ENCODE results near the gene GRID2. TPM values are rescaled to one million over a fixed set of nuclear protein-coding genes. Genes with fewer than 3 reads are reported as not detected.

Gene GRID2
- total RNA-seq, 2 donors from 2014 or later, result 27.3 to 40.4 TPM

DNA sequence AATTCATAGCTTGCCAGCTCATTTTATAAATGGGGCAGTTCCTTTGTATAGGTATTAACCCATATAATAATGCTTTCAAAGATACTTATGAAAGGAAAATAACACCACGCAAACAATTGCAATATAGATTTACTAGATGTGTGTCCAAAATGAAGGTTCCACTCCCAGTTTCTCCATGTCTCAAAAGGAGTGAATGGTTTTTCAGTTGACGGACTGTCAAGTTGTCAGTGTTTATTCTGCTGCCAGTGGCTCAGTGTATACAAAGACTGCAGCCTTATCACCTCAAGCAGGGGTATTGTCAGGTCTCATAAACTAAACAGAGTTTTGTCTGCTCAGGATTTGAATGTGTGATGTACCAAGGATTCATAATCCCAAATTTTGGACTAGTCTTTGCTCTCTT, 939.5 kb downstream of the GRID2 start:
- Histone ChIP-seq H3K4me3 (ENCODE audit: low read length) (no peak overlapping the region), H3K36me3 (ENCODE audit: control insufficient read depth, insufficient read depth, low read length) (no peaks in the 10 kb centered on the region), H3K27me3 (ENCODE audit: control insufficient read depth, insufficient read depth, low read length, poor library complexity, severe bottlenecking) (no peaks in the 10 kb centered on the region), H3K4me1 (ENCODE audit: control insufficient read depth, insufficient read depth, low read length) (no peaks in the 10 kb centered on the region), H3K9me3 (ENCODE audit: control insufficient read depth, low read length) (no peaks in the 10 kb centered on the region), H3K9ac (ENCODE audit: extremely low read depth, low read length, poor library complexity, severe bottlenecking) (no peak overlapping the region), H3K27ac (ENCODE audit: low read depth, low read length) (no peak overlapping the region)
- no peak for DNase-seq
- peaks cover 2% of the 10 kb centered on the region for H3K4me1 Mint-ChIP-seq
- H3K4me3 Mint-ChIP-seq, result no peak overlapping the region
- H3K36me3 Mint-ChIP-seq (ENCODE audit: low read depth), result no peaks in the 10 kb centered on the region
- H3K27ac Mint-ChIP-seq, result no peak overlapping the region
- 94% methylated on average over 2 of the region's 2 CpGs; no CpG with 5 or more reads in 1 of the 2 experiments for WGBS, 2 experiments (ENCODE audit: insufficient coverage in 1 of 2, insufficient read length in 1 of 2)
- no peaks in the 10 kb centered on the region for H3K27me3 Mint-ChIP-seq (ENCODE audit: insufficient read depth)
- TF ChIP-seq, protein P1, sequence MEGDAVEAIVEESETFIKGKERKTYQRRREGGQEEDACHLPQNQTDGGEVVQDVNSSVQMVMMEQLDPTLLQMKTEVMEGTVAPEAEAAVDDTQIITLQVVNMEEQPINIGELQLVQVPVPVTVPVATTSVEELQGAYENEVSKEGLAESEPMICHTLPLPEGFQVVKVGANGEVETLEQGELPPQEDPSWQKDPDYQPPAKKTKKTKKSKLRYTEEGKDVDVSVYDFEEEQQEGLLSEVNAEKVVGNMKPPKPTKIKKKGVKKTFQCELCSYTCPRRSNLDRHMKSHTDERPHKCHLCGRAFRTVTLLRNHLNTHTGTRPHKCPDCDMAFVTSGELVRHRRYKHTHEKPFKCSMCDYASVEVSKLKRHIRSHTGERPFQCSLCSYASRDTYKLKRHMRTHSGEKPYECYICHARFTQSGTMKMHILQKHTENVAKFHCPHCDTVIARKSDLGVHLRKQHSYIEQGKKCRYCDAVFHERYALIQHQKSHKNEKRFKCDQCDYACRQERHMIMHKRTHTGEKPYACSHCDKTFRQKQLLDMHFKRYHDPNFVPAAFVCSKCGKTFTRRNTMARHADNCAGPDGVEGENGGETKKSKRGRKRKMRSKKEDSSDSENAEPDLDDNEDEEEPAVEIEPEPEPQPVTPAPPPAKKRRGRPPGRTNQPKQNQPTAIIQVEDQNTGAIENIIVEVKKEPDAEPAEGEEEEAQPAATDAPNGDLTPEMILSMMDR (conservative IDR thresholded peaks at IDR 0.05), result no peak
- H3K9me3 Mint-ChIP-seq, result no peaks in the 10 kb centered on the region

DNA sequence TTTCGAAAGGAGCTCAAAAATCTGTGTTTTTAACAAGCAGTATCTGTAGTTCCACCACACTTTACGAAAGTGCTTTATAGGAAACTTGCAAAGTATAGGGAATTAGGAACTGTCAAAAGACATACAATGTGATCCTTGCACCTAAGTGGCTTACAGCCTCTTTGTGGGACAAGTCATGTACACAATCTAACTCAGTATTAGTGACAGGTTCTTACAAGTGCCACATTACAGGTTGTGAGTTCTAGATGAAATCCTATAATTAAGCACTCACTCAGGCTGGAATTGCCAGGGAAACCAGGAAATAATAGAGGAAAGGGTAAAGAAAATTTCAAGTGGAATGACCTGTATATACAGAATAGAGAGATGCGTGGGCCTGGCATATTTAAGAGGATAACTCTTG, 957.4 kb downstream of the GRID2 start:
- Histone ChIP-seq H3K9me3 (ENCODE audit: control insufficient read depth, low read length) (no peaks in the 10 kb centered on the region), H3K27ac (ENCODE audit: low read depth, low read length) (no peak overlapping the region), H3K4me3 (ENCODE audit: low read length) (no peak overlapping the region), H3K4me1 (ENCODE audit: control insufficient read depth, insufficient read depth, low read length) (no peaks in the 10 kb centered on the region), H3K9ac (ENCODE audit: extremely low read depth, low read length, poor library complexity, severe bottlenecking) (no peak overlapping the region), H3K36me3 (ENCODE audit: control insufficient read depth, insufficient read depth, low read length) (no peaks in the 10 kb centered on the region), H3K27me3 (ENCODE audit: control insufficient read depth, insufficient read depth, low read length, poor library complexity, severe bottlenecking) (no peaks in the 10 kb centered on the region)
- Mint-ChIP-seq H3K4me3 (no peak overlapping the region), H3K9me3 (no peaks in the 10 kb centered on the region), H3K27ac (no peak overlapping the region), H3K4me1 (peaks cover 5% of the 10 kb centered on the region), H3K27me3 (ENCODE audit: insufficient read depth) (no peaks in the 10 kb centered on the region), H3K36me3 (ENCODE audit: low read depth) (no peaks in the 10 kb centered on the region)
- 96 to 100% methylated on average over 2 to 3 of the region's 3 CpGs for WGBS, 2 experiments (ENCODE audit: insufficient coverage in 1 of 2, insufficient read length in 1 of 2)
- TF ChIP-seq, protein P1 (conservative IDR thresholded peaks at IDR 0.05), result no peak
- DNase-seq, result no peak

DNA sequence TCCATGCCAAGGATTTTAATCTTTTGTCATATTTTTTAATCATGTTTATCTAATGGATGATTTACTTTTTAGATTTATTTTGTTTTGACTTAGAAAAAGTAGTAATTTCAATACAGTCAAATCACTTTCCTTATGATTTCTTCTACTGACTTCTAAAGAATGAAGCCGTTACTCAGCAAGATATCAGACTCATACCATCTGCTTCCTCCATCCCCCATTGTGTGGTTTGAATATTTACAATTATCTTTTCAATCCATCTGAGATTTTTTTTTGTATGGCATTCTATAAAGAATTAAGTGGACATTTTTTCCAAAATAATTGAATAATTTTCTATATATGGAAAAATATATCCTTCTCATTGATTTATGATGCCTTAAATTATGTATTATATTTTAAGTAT, 959.4 kb downstream of the GRID2 start:
- Histone ChIP-seq H3K27me3 (ENCODE audit: control insufficient read depth, insufficient read depth, low read length, poor library complexity, severe bottlenecking) (no peaks in the 10 kb centered on the region), H3K9ac (ENCODE audit: extremely low read depth, low read length, poor library complexity, severe bottlenecking) (no peak overlapping the region), H3K9me3 (ENCODE audit: control insufficient read depth, low read length) (no peaks in the 10 kb centered on the region), H3K27ac (ENCODE audit: low read depth, low read length) (no peak overlapping the region), H3K4me3 (ENCODE audit: low read length) (no peak overlapping the region), H3K4me1 (ENCODE audit: control insufficient read depth, insufficient read depth, low read length) (peaks cover 7% of the 10 kb centered on the region), H3K36me3 (ENCODE audit: control insufficient read depth, insufficient read depth, low read length) (no peaks in the 10 kb centered on the region)
- 83% methylated on average over 1 of the region's 1 CpG; no CpG with 5 or more reads in 1 of the 2 experiments for WGBS, 2 experiments (ENCODE audit: insufficient coverage in 1 of 2, insufficient read length in 1 of 2)
- DNase-seq, result no peak
- TF ChIP-seq, protein P1 (conservative IDR thresholded peaks at IDR 0.05), result no peak
- Mint-ChIP-seq H3K9me3 (no peaks in the 10 kb centered on the region), H3K4me3 (no peak overlapping the region), H3K27ac (no peak overlapping the region), H3K4me1 (peaks cover 13% of the 10 kb centered on the region), H3K27me3 (ENCODE audit: insufficient read depth) (no peaks in the 10 kb centered on the region), H3K36me3 (ENCODE audit: low read depth) (no peaks in the 10 kb centered on the region)
